GM21528 (cell line): Measurements from ENCODE around the gene CAB39L.
"Not testable (repeated sequence)": the region's sequence is repeated elsewhere in the genome, so short reads cannot be mapped to it uniquely, and the experiment has no call there.

Experiments
- ATAC-seq: cut with Tn5 transposase; IDR thresholded peaks from one replicate; pipeline ENCODE4 v1.9.1; 2021; ENCODE audit warnings: mild to moderate bottlenecking, moderate library complexity; ENCODE audit not compliant: unreplicated experiment, low FRiP score

The CAB39L gene

GRCh38 chr13:49297338-49297737 lies 146.5 kb downstream of the CAB39L start:
- ATAC-seq, result no peak

- ATAC-seq, result no peak
Measured at GRCh38 chr13:49296659-49297058, 147.2 kb downstream of the CAB39L start.

GRCh38 chr13:49295244-49295643 lies 148.6 kb downstream of the CAB39L start:
- ATAC-seq, result no peak

- not testable (repeated sequence) for ATAC-seq
Measured at GRCh38 chr13:49294723-49295122, 149.1 kb downstream of the CAB39L start.

- ATAC-seq, result no peak
Measured at GRCh38 chr13:49292742-49293486, 150.9 kb downstream of the CAB39L start.

- ATAC-seq, result no peak
Measured at GRCh38 chr13:49288458-49288857, 155.4 kb downstream of the CAB39L start.

- ATAC-seq, result no peak
Measured at GRCh38 chr13:49287995-49288394, 155.9 kb downstream of the CAB39L start.

- ATAC-seq, result no peak
Measured at GRCh38 chr13:49279885-49280284, 164.0 kb downstream of the CAB39L start.

- no peak for ATAC-seq
Measured at GRCh38 chr13:49279112-49279511, 164.8 kb downstream of the CAB39L start.

GRCh38 chr13:49278211-49278610 lies 165.7 kb downstream of the CAB39L start:
- ATAC-seq, result no peak

GRCh38 chr13:49272296-49272695 lies 171.6 kb downstream of the CAB39L start:
- no peak for ATAC-seq

GRCh38 chr13:49271264-49271663 lies 172.6 kb downstream of the CAB39L start:
- ATAC-seq, result no peak

GRCh38 chr13:49265822-49266221 lies 178.0 kb downstream of the CAB39L start:
- ATAC-seq, result no peak

GRCh38 chr13:49262634-49263033 lies 181.2 kb downstream of the CAB39L start:
- ATAC-seq, result no peak

GRCh38 chr13:49259586-49259985 lies 184.3 kb downstream of the CAB39L start:
- ATAC-seq, result no peak
